GM12878 (cell line): Measurements from ENCODE around the gene VASH1. TPM values are rescaled to one million over a fixed set of nuclear protein-coding genes. Genes with fewer than 3 reads are reported as not detected.

Experiments used
- ATAC-seq: fragments of 200-7000 bp; cut with Tn5 transposase; 3 replicates; pipeline ENCODE4 v1.9.1; 2020; ENCODE audit warnings: mild to moderate bottlenecking, moderate library complexity
- BruUV-seq: library from RNA; stranded (reverse); fragments of 400-500 nt; replicated peaks from 2 replicates; lab custom pipeline; 2021; lab: Mats Ljungman, UMichigan
- CTCF ChIA-PET: fragments of 300-600 bp; sonication (Branson Sonifier 250); formaldehyde crosslinking; extraction: SDS; loops from one replicate; lab custom pipeline; 2021; ENCODE audit warnings: inconsistent platforms; lab: Yijun Ruan, JAX
- POLR2A ChIA-PET: fragments of 350-600 bp; formaldehyde crosslinking; extraction: SDS; loops from one replicate; lab custom pipeline; 2021; ENCODE audit warnings: inconsistent platforms; lab: Charles Lee
- RAD21 ChIA-PET: fragments of 300-600 bp; sonication (Branson Sonifier 250); formaldehyde crosslinking; loops from one replicate; lab custom pipeline; 2023; ENCODE audit warnings: antibody characterized with exemption; ENCODE audit not compliant: unreplicated experiment; lab: Charles Lee
- SMC1A ChIA-PET: fragments of 300-600 bp; sonication (Branson Sonifier 250); formaldehyde crosslinking; loops from one replicate; lab custom pipeline; 2023; ENCODE audit not compliant: unreplicated experiment, uncharacterized antibody; lab: Charles Lee
- DNase-seq: peaks from one replicate; pipeline ENCODE4 v3.0.0-alpha.2; 2011; ENCODE audit warnings: low read depth, low spot score
- FAIRE-seq: peaks from 3 replicates; lab custom pipeline; 2011; peaks lifted over from hg19 to GRCh38; lab: Jason Lieb, UNC
- H2AFZ ChIP-seq: 2 replicates; pipeline ENCODE4 v1.6.0; 2011; ENCODE audit warnings: low read depth, low read length, control low read depth; ENCODE audit not compliant: control insufficient read depth
- H3K27ac ChIP-seq: 2 replicates; pipeline ENCODE4 v1.5.1; 2011; ENCODE audit warnings: control low read depth; ENCODE audit not compliant: control insufficient read depth, insufficient read depth
- H3K27me3 ChIP-seq, 2 experiments: replicated peaks in 1 of 2; 2 replicates each; pipeline versions ENCODE4 v1.6.0 to v1.6.1; 2011; ENCODE audit warnings: low read length in 1 of 2; ENCODE audit not compliant: control insufficient read depth in 2 of 2, insufficient read depth in 2 of 2
- H3K36me3 ChIP-seq, 2 experiments: 2 replicates each; pipeline ENCODE4 v1.5.1; 2011; ENCODE audit warnings: low read length in 1 of 2; ENCODE audit not compliant: control insufficient read depth in 2 of 2, insufficient read depth in 2 of 2
- H3K4me1 ChIP-seq: 2 replicates; pipeline ENCODE4 v1.6.1; 2011; ENCODE audit warnings: mild to moderate bottlenecking, low read length, moderate library complexity, mixed read lengths; ENCODE audit not compliant: control insufficient read depth, insufficient read depth
- H3K4me2 ChIP-seq: 2 replicates; pipeline ENCODE4 v1.6.0; 2011; ENCODE audit warnings: control low read depth; ENCODE audit not compliant: control insufficient read depth, insufficient read depth
- H3K4me3 ChIP-seq: fragments of 200-600 bp; sonication (generic); 2 replicates; pipeline ENCODE4 v1.5.1; 2016
- H3K79me2 ChIP-seq: 2 replicates; pipeline ENCODE4 v1.6.0; 2011; ENCODE audit warnings: low read length; ENCODE audit not compliant: control insufficient read depth, insufficient read depth
- H3K9ac ChIP-seq: 2 replicates; pipeline ENCODE4 v1.8.0; 2011; ENCODE audit warnings: low read length, control low read depth, mixed read lengths; ENCODE audit not compliant: control insufficient read depth, insufficient read depth
- H3K9me3 ChIP-seq: replicated peaks from 3 replicates; pipeline ENCODE4 v1.5.1; 2011; ENCODE audit warnings: mild to moderate bottlenecking, low read length; ENCODE audit not compliant: control insufficient read depth, insufficient read depth
- H4K20me1 ChIP-seq: 2 replicates; pipeline ENCODE4 v1.6.0; 2011; ENCODE audit not compliant: control insufficient read depth, insufficient read depth
- ASH2L ChIP-seq: fragments of 300-600, 200-600 bp; sonication (generic); IDR thresholded peaks from 2 replicates; pipeline ENCODE4 v1.6.1; 2017; ENCODE audit warnings: low read depth, mild to moderate bottlenecking, borderline replicate concordance
- BACH1 ChIP-seq: fragments of 450-650 bp; IDR thresholded peaks from 2 replicates; pipeline ENCODE4 v1.6.1; 2017; ENCODE audit warnings: mild to moderate bottlenecking, borderline replicate concordance
- BMI1 ChIP-seq: fragments of 450-650 bp; IDR thresholded peaks from 2 replicates; pipeline ENCODE4 v1.6.1; 2016; ENCODE audit warnings: mild to moderate bottlenecking, moderate library complexity, borderline replicate concordance
- CUX1 ChIP-seq: IDR thresholded peaks from 2 replicates; pipeline ENCODE4 v1.6.1; 2012; ENCODE audit warnings: improper control_type of control experiment, low read depth, low read length; ENCODE audit not compliant: insufficient replicate concordance
- ELK1 ChIP-seq: IDR thresholded peaks from 2 replicates; pipeline ENCODE4 v1.6.1; 2012; ENCODE audit warnings: low read depth, low read length, improper control_type of control experiment
- FOXM1 ChIP-seq: IDR thresholded peaks from 2 replicates; pipeline ENCODE4 v1.6.1; 2012; ENCODE audit warnings: low read depth, mild to moderate bottlenecking, inconsistent platforms, low read length, moderate library complexity
- HDAC6 ChIP-seq: fragments of 200-600 bp; sonication (generic); IDR thresholded peaks from one replicate; pipeline ENCODE4 v1.8.0; 2017; ENCODE audit warnings: antibody characterized with exemption; ENCODE audit not compliant: unreplicated experiment
- HSF1 ChIP-seq: fragments of 150-350 bp; IDR thresholded peaks from 2 replicates; pipeline ENCODE4 v1.6.1; 2014; ENCODE audit warnings: mild to moderate bottlenecking, low read depth, low read length
- JUND ChIP-seq: IDR thresholded peaks from 2 replicates; pipeline ENCODE4 v1.6.1; 2012; ENCODE audit warnings: low read depth, mild to moderate bottlenecking, low read length, improper control_type of control experiment, moderate library complexity
- KDM1A ChIP-seq: fragments of 200-600 bp; sonication (generic); IDR thresholded peaks from 2 replicates; pipeline ENCODE4 v1.6.1; 2016; ENCODE audit warnings: borderline replicate concordance
- PML ChIP-seq: IDR thresholded peaks from 2 replicates; pipeline ENCODE4 v1.6.1; 2012; ENCODE audit warnings: low read length, inconsistent platforms
- RFX5 ChIP-seq: IDR thresholded peaks from 2 replicates; pipeline ENCODE4 v1.6.1; 2011; ENCODE audit warnings: low read depth, low read length, improper control_type of control experiment
- ZBTB33 ChIP-seq: fragments of 450-650 bp; IDR thresholded peaks from 2 replicates; pipeline ENCODE4 v1.6.1; 2017; ENCODE audit warnings: mild to moderate bottlenecking
- WGBS: methylation state at CpG from one replicate; pipeline ENCODE4 v1.1.6; 2016; ENCODE audit warnings: low lambda C conversion rate; ENCODE audit not compliant: insufficient replicate concordance, insufficient coverage; ENCODE audit errors: missing lambda C conversion rate; 5-methylcytosine and 5-hydroxymethylcytosine counted together
- in situ Hi-C: fragments of 300-500 bp; cut with MboI; formaldehyde crosslinking; loops from 9 replicates; pipeline ENCODE4 v1.14.3; 2018; ENCODE audit warnings: mixed read lengths
- intact Hi-C: fragments of 100-400 bp; cut with micrococcal nuclease; formaldehyde crosslinking; loops from one replicate; pipeline ENCODE4 v1.14.2; 2022; ENCODE audit not compliant: unreplicated experiment
- polyA plus RNA-seq, 11 experiments: library from polyadenylated mRNA; depleted of rRNA in 4 of 11; unstranded in 6 of 11; stranded (reverse) in 5 of 11; fragments of >200 nt; fragmentation: Nextera tagmentation in 4 of 11; fragmentation: Illumina TruSeq in 1 of 11; extraction: Ambion mirVana in 4 of 11; extraction: Trizol in 1 of 11; gene quantifications; 1 replicate in 1 of 11; 2 replicates in 10 of 11; pipeline versions ENCODE4 v1.2.1 to v1.2.3, GENCODE V29; 2011 to 2016; ENCODE audit warnings: inconsistent platforms in 2 of 11, missing spikeins in 2 of 11, low read depth in 1 of 11
- total RNA-seq, 4 experiments: library from RNA; depleted of rRNA in 3 of 4; stranded (reverse); fragments of >200 nt in 3 of 4; fragmentation: Illumina TruSeq in 1 of 4; extraction: Trizol in 1 of 4; gene quantifications; 2 replicates each; pipeline versions ENCODE4 v1.2.1 to v1.2.3, GENCODE V29; 2013 to 2021

VASH1 gene
- total and polyA plus RNA-seq, 10 of the 15 experiments (the other 5 are each of a cell fraction or from before 2014, with no cell fraction given): 0.06 to 2.3 (median 0.53) TPM

- 69% methylated on average over 9 of the region's 9 CpGs for WGBS
- RAD21 ChIA-PET: interaction anchor here (1.2 kb wide), 1 partner anchor 67 kb away, joined by 3 read pairs; no protein-coding TSS in a partner anchor
- Histone ChIP-seq H3K4me1 (peaks cover 14% of the 10 kb centered on the region), H3K9me3 (no peaks in the 10 kb centered on the region; the same call in 2 of the 3 replicates), H3K9ac (no peak overlapping the region), H3K79me2 (no peaks in the 10 kb centered on the region), H4K20me1 (no peaks in the 10 kb centered on the region), H3K36me3 (no peaks in the 10 kb centered on the region), H3K4me2 (no peak overlapping the region), H2AFZ (no peak overlapping the region), H3K27ac (no peak overlapping the region), H3K4me3 (no peak overlapping the region), H3K27me3 (no peaks in the 10 kb centered on the region)
- CTCF ChIA-PET: interaction anchor here (0.7 to 8.0 kb wide), 5 partner anchors 7 to 409 kb away, joined by 3 to 48 read pairs (median 4); no protein-coding TSS in a partner anchor
- no TSS peak for BruUV-seq
- FAIRE-seq (no peak), DNase-seq (no peak), ATAC-seq (no peak)
- in situ Hi-C loops: loop anchor here (5.0 to 10.0 kb wide), 2 partner anchors 65 to 347 kb away; no protein-coding TSS in a partner anchor
- POLR2A ChIA-PET: no interaction called here
- intact Hi-C loops: no loop called here
- SMC1A ChIA-PET: interaction anchor here (1.5 to 1.7 kb wide), 2 partner anchors 94 kb away, joined by 5 to 6 read pairs; no protein-coding TSS in a partner anchor
- TF ChIP-seq ASH2L (no peak), ZBTB33 (no peak), KDM1A (no peak), ELK1 (no peak), FOXM1 (no peak), BMI1 (no peak), JUND (no peak), HSF1 (no peak), RFX5 (no peak), CUX1 (no peak), HDAC6 (no peak), BACH1 (no peak), PML (no peak)
These were observed 43.6 kb upstream of the VASH1 start for GRCh38 chr14:76717508-76718290.
